Endodermal cell (in vitro differentiated cells): ENCODE measurements around the gene ZFAND5. TPM values are rescaled to one million over a fixed set of nuclear protein-coding genes. Genes with fewer than 3 reads are reported as not detected.

ENCODE experiments used
- DNase-seq: peaks from one replicate; pipeline ENCODE4 v3.0.0-alpha.2; 2017
- H3K27ac ChIP-seq: 2 replicates; pipeline ENCODE4 v1.5.1; 2013; ENCODE audit warnings: mild to moderate bottlenecking, low read depth, low read length, moderate library complexity
- H3K27me3 ChIP-seq: 2 replicates; pipeline ENCODE4 v1.6.1; 2013; ENCODE audit warnings: mild to moderate bottlenecking, low read length, moderate library complexity; ENCODE audit not compliant: insufficient read depth, control insufficient read depth, poor library complexity, severe bottlenecking
- H3K36me3 ChIP-seq: 2 replicates; pipeline ENCODE4 v1.7.0; 2013; ENCODE audit warnings: mild to moderate bottlenecking, low read length, moderate library complexity; ENCODE audit not compliant: control insufficient read depth, insufficient read depth
- H3K4me1 ChIP-seq: one replicate; pipeline ENCODE4 v1.7.0; 2013; ENCODE audit warnings: low read length; ENCODE audit not compliant: control insufficient read depth, insufficient read depth
- H3K4me3 ChIP-seq: 2 replicates; pipeline ENCODE4 v1.5.1; 2013; ENCODE audit warnings: mild to moderate bottlenecking, low read length, moderate library complexity
- H3K9ac ChIP-seq: 2 replicates; pipeline ENCODE4 v1.6.1; 2013; ENCODE audit warnings: mild to moderate bottlenecking, low read length, moderate library complexity; ENCODE audit not compliant: poor library complexity, severe bottlenecking; ENCODE audit errors: extremely low read depth
- H3K9me3 ChIP-seq: 2 replicates; pipeline ENCODE4 v1.6.1; 2013; ENCODE audit warnings: mild to moderate bottlenecking, low read length, moderate library complexity; ENCODE audit not compliant: control insufficient read depth
- H3K27ac Mint-ChIP-seq: 2 replicates; pipeline ENCODE4 v1.8.0; 2020; ENCODE audit warnings: mixed read lengths
- H3K27me3 Mint-ChIP-seq: 2 replicates; pipeline ENCODE4 v1.8.0; 2021; ENCODE audit warnings: mild to moderate bottlenecking, mixed read lengths; ENCODE audit not compliant: insufficient read depth
- H3K36me3 Mint-ChIP-seq: 2 replicates; pipeline ENCODE4 v1.8.0; 2020; ENCODE audit warnings: low read depth, mixed read lengths
- H3K4me1 Mint-ChIP-seq: 2 replicates; pipeline ENCODE4 v1.8.0; 2020; ENCODE audit warnings: mixed read lengths
- H3K4me3 Mint-ChIP-seq: 2 replicates; pipeline ENCODE4 v1.8.0; 2020; ENCODE audit warnings: mild to moderate bottlenecking, moderate library complexity, mixed read lengths
- H3K9me3 Mint-ChIP-seq: 2 replicates; pipeline ENCODE4 v1.8.0; 2020; ENCODE audit warnings: mild to moderate bottlenecking, mixed read lengths
- WGBS, 2 experiments: methylation state at CpG; one replicate each; pipeline versions ENCODE4 v1.1.5 to v1.1.7; 2013; ENCODE audit warnings: missing lambda C conversion rate in 2 of 2, mixed read lengths in 1 of 2; ENCODE audit not compliant: insufficient coverage in 1 of 2, insufficient read length in 1 of 2; 5-methylcytosine and 5-hydroxymethylcytosine counted together
- total RNA-seq, 2 donors: library from RNA; stranded (reverse); fragmentation: NEBNext Ultra II Directional in 1 of 2; extraction: Animal tissue kit (Norgen Biotek cat#: 25700) in 1 of 2; gene quantifications; 2 replicates in 1 of 2; 3 replicates in 1 of 2; pipeline ENCODE4 v1.2.1, GENCODE V29; 2021
- TF ChIP-seq, protein P1 (sequence below): fragments of 200-600 bp; sonication (generic); conservative IDR thresholded peaks from 2 replicates; pipeline ENCODE4 v1.5.0; 2021; ENCODE audit warnings: antibody characterized with exemption, mild to moderate bottlenecking

ZFAND5 gene
- total RNA-seq, 2 donors from 2014 or later: 121 to 137 TPM

- H3K4me1 Mint-ChIP-seq: no peaks in the 10 kb centered on the region
- no peaks in the 10 kb centered on the region for H3K9me3 Mint-ChIP-seq
- H3K36me3 Mint-ChIP-seq: no peaks in the 10 kb centered on the region
- H3K27me3 ChIP-seq: no peaks in the 10 kb centered on the region
- no peak for DNase-seq
- peaks cover 2% of the 10 kb centered on the region for H3K27me3 Mint-ChIP-seq
- no peak overlapping the region for H3K4me3 Mint-ChIP-seq
- H3K27ac ChIP-seq: no peak overlapping the region
- H3K36me3 ChIP-seq: no peaks in the 10 kb centered on the region
- no peaks in the 10 kb centered on the region for H3K9me3 ChIP-seq
- H3K27ac Mint-ChIP-seq: no peak overlapping the region
- H3K9ac ChIP-seq: no peak overlapping the region
- 94 to 100% methylated on average over 2 to 4 of the region's 4 CpGs for WGBS, 2 experiments
- H3K4me1 ChIP-seq: no peaks in the 10 kb centered on the region
- H3K4me3 ChIP-seq: no peak overlapping the region
- TF ChIP-seq, protein P1, sequence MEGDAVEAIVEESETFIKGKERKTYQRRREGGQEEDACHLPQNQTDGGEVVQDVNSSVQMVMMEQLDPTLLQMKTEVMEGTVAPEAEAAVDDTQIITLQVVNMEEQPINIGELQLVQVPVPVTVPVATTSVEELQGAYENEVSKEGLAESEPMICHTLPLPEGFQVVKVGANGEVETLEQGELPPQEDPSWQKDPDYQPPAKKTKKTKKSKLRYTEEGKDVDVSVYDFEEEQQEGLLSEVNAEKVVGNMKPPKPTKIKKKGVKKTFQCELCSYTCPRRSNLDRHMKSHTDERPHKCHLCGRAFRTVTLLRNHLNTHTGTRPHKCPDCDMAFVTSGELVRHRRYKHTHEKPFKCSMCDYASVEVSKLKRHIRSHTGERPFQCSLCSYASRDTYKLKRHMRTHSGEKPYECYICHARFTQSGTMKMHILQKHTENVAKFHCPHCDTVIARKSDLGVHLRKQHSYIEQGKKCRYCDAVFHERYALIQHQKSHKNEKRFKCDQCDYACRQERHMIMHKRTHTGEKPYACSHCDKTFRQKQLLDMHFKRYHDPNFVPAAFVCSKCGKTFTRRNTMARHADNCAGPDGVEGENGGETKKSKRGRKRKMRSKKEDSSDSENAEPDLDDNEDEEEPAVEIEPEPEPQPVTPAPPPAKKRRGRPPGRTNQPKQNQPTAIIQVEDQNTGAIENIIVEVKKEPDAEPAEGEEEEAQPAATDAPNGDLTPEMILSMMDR: no peak
Measured at GRCh38 chr9:72332351-72332750, 32.7 kb downstream of the ZFAND5 start.

GRCh38 chr9:72327631-72328030, 37.4 kb downstream of the ZFAND5 start:
- WGBS, 2 experiments: 89 to 94% methylated on average over 6 to 10 of the region's 10 CpGs

DNA sequence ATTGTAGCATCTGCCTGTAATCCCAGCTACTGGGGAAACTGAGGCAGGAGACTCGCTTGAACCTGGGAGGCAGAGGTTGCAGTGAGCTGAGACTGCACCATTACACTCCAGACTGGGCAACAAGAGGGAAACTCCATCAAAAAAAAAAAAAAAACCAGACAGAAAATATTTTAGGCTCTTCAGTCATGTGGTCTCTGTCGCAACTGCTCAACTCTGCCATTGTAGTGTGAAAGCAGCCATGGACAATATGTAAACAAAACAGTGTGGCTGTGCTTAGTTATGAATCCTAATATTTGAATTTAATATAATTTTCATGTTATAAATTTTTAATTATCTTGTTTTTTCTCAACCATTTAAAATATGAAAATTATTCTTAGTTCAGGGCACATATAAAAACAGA, 38.4 kb downstream of the ZFAND5 start:
- WGBS, 2 experiments: 97% methylated on average over 2 of the region's 2 CpGs; no CpG with 5 or more reads in 1 of the 2 experiments
- Mint-ChIP-seq H3K4me3 (no peak overlapping the region), H3K27ac (no peak overlapping the region), H3K36me3 (no peaks in the 10 kb centered on the region), H3K9me3 (peaks cover 21% of the 10 kb centered on the region), H3K4me1 (no peaks in the 10 kb centered on the region), H3K27me3 (no peaks in the 10 kb centered on the region)
- Histone ChIP-seq H3K9me3 (peaks cover 20% of the 10 kb centered on the region), H3K27ac (no peak overlapping the region), H3K4me1 (no peaks in the 10 kb centered on the region), H3K4me3 (no peak overlapping the region), H3K9ac (no peak overlapping the region), H3K27me3 (no peaks in the 10 kb centered on the region), H3K36me3 (no peaks in the 10 kb centered on the region)
- DNase-seq: no peak
- TF ChIP-seq, protein P1: no peak

More at GRCh38 chr9:72327631-72328030, 37.4 kb downstream of the ZFAND5 start:
- H3K27me3 ChIP-seq: no peaks in the 10 kb centered on the region
- H3K36me3 ChIP-seq: no peaks in the 10 kb centered on the region
- Mint-ChIP-seq H3K9me3 (peaks cover 14% of the 10 kb centered on the region), H3K4me3 (no peak overlapping the region), H3K27ac (no peak overlapping the region), H3K4me1 (no peaks in the 10 kb centered on the region), H3K27me3 (peaks cover 1% of the 10 kb centered on the region), H3K36me3 (no peaks in the 10 kb centered on the region)
- H3K9me3 ChIP-seq: peaks cover 12% of the 10 kb centered on the region
- H3K4me1 ChIP-seq: no peaks in the 10 kb centered on the region
- no peak for DNase-seq
- H3K4me3 ChIP-seq: no peak overlapping the region
- no peak overlapping the region for H3K9ac ChIP-seq
- H3K27ac ChIP-seq: no peak overlapping the region
- TF ChIP-seq, protein P1: no peak
